Hematopoietic multipotent progenitor cell treated with erythropoietin and hydrocortisone succinate and interleukin-3 and kit ligand, for 17 days (in vitro differentiated cells): ENCODE measurements around the gene RPGRIP1L.

Experiments used
- DNase-seq: peaks from one replicate; pipeline ENCODE4 v3.0.0-alpha.2; 2015; ENCODE audit warnings: low spot score

RPGRIP1L gene

GRCh38 chr16:53600616-53601015 lies 103.0 kb downstream of the RPGRIP1L start:
- no peak for DNase-seq

DNA sequence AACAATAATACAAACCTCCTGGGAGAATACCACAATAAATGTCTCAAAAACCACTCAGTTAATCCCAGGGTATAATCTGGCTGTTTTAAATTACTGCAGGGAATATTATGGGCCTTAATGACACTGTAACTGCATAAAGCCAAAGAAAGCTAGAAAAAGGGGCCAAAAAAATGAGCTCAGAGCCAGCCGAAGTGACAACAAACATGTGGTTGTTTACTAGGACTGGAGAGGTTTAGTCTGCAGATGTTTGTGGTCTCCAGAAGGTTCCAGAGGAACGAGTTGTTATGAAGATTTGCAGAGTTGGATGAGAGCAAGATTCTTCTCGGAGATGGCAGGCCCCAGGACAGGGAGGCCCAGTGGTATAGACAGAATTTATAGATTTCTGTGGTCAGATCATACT lies 103.5 kb downstream of the RPGRIP1L start:
- DNase-seq, result no peak

- no peak for DNase-seq
Observed at GRCh38 chr16:53599548-53599947, 104.1 kb downstream of the RPGRIP1L start.

- no peak for DNase-seq
Observed at GRCh38 chr16:53598511-53599275, 105.0 kb downstream of the RPGRIP1L start.

DNA sequence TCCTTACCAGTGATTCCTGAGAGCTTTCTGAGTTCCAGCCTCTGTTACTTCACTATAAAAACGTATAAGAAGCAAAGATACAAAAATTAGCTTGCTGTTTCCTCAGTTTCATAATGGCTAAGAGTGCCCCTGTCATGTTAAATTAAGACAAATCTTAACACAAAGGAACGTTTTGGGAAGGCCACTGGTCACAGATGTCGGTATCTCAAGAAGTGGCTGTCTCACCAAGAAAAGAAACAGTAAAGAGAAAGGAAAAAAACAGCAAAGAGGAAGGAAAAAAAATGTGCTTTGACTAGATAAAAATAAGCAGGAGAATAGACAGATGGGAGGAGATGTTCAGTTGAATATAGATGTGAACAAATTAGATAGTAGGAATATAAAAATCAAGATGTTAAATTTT lies 105.9 kb downstream of the RPGRIP1L start:
- DNase-seq, result no peak

DNA sequence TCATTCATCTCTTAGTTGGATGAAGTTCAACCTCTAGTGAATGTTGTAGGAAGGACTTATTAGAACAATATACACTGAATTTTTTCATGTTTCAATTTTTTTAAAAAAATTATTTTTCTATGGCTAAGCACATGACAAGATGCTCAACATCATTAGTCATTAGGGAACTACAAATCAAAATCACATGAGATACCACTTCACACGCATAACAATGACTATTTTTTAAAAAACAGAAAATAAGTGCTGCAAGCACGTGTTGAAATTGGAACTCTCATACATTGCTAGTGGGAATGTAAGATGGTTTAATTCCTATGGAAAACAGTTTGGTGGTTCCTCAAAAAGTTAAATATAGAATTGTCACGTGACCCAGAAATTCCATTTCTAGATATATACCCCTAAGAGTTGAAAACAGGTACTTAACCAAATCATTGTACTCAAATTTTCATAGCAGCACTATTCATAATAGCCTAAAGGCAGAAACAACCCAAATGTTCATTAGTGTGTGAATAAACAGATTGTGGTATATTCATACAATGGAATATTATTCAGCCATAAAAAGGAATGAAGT lies 115.5 kb downstream of the RPGRIP1L start:
- DNase-seq, result no peak

- DNase-seq, result no peak
Observed at GRCh38 chr16:53583401-53583800, 120.3 kb downstream of the RPGRIP1L start.

- no peak for DNase-seq
Observed at GRCh38 chr16:53581784-53582183, 121.9 kb downstream of the RPGRIP1L start.

DNA sequence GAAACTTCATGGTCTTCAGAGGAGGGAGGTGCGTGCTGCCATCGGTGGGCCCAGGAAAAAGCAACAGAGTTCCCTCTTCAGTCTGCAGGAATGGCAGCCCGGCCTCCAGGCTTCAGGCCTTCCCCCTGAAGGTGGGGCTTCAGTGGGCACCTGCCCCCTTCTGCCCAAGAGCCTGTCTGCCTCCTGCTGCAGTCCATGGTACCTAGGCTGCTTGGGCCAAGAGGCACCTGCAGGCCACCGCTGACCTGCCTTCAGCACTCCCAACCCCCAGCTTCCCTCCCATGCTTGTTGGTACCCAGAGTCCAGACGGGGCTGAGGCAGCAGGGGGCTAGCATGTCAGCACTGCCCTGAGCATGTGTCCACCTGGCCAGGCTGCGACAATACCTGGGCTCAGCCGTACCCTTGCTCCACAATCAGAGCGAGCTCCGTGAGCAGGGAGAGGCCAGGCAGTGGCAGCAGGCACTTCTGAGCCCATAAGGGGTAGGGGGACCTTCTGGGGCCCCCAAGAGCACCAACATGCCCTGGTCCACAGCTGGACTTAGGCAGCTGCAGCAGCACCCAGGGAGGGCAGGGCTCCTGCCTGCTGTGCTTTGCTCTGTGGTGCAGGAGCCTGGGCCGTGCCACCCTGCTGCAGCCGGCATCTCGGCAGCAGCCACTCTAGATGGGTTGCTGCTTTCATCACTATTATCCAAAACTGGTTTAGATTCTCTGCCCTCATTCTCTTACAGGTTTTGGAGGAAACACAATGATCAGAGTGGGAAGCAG lies 123.4 kb downstream of the RPGRIP1L start:
- no peak for DNase-seq

DNA sequence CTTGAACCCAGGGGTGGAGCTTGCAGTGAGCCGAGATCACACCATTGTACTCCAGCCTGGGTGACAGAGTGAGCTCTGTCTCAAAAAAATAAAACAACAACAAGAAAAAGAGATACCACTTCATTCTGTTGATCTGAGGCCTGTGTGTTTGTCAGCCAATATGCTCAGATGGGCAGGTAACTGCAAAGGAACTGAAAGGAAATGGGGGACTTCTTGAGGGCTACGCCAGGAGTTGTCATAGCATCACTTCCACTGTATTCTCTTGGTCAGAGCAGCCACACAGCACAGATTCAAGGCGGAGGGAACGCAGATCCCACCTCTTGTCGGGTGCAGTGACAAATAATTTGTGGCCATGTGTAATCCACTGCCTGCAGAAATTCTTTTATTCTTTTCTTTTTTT lies 126.8 kb downstream of the RPGRIP1L start:
- no peak for DNase-seq

GRCh38 chr16:53576210-53576609 lies 127.4 kb downstream of the RPGRIP1L start:
- no peak for DNase-seq

DNA sequence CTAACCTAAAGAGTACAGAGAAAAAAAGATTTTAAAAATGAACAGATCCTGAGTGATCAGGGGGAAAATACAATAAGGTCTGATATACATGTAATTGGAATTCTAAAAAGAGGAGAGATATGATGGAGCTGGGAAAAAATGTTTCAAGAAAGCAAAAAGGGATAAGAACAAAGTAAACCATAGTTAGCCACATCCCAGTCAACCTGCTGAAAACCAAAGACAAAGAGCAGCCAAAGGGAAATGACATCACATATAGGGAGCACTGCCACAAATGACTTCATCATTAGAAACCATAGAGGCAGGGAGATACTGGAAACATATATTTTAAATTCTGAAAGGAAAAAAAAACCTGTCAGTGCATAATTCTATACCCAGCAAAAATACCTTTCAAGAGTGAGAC lies 131.9 kb downstream of the RPGRIP1L start:
- no peak for DNase-seq

DNA sequence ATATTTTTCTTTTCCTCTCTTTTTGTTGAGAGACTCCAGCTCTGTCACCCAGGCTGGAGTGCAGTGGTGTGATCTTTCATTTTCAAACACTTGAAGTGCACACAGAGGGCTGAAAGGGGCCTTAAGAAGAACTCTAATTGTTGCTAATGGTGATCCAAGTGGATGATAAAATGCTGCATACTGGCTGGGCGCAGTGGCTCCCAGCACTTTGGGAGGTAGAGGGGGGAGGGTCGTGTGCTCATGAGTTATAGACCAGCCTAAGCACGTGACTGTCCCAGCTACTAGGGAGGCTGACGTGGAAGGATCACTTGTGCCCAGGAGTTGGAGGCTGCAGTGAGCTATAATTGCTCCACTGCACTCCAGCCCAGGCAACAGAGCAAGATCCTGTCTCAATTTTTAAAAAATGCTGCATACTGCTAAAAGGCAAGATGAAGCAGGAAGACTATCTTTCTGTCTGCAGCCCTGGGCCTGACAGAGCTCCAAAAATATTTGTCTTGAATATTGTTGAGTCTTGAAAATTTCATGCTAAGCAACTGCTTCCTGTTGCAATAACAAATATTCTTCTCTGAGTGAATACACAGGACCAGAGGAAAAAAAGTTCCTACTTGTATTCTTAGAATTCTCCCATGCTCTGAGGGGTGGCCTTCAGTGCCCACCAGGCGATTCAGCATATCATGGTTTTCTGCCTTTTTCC lies 137.0 kb downstream of the RPGRIP1L start:
- no peak for DNase-seq

- no peak for DNase-seq
Observed at GRCh38 chr16:53565296-53565863, 138.3 kb downstream of the RPGRIP1L start.

- DNase-seq, result no peak
Observed at GRCh38 chr16:53563426-53563825, 140.2 kb downstream of the RPGRIP1L start.

- DNase-seq, result no peak
Observed at GRCh38 chr16:53561101-53561888, 142.4 kb downstream of the RPGRIP1L start.

DNA sequence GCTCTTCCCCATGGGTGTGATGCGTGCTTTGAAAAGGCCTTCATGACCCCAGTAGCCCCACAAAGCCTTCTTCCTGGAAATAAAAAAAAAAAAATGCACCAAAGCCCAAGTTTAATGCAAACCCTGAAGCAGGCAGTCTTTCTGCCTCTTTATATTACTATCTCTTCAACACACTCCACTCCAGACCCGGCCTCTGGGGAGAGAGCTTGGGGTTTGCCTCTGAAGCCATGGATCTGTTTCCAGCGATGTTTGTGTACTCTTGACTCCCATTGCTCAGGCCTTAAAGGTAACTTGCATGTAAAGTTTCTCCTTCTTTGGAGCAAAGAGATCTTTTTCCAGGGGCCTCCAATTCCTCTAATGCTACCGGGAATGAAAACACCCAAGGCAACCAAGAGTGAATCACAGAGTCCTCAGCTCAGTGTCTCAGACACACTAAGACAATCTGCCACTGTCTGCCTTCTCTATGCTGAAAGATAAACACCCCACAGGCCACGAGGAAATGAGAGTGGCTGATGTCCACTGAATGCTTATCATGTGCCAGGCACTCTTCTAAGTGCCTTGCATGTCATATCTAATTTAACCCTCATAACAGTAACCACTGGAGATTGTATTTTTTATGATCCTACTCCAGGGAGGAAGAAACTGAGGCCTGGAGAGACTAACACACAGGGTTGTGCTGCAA lies 144.2 kb downstream of the RPGRIP1L start:
- no peak for DNase-seq

- DNase-seq, result no peak
Observed at GRCh38 chr16:53558710-53559109, 144.9 kb downstream of the RPGRIP1L start.

- DNase-seq, result no peak
Observed at GRCh38 chr16:53556521-53556920, 147.1 kb downstream of the RPGRIP1L start.

GRCh38 chr16:53549970-53550690 lies 153.5 kb downstream of the RPGRIP1L start:
- DNase-seq, result no peak
